ENCODE results near the gene PFKM.

- TF ChIP-seq CTCF (IDR thresholded peaks at IDR 0.05; ENCODE audit: low read depth, low read length, missing input control) (no peak), YY1 (IDR thresholded peaks at IDR 0.05) (no peak), RXRA (IDR thresholded peaks at IDR 0.05) (no peak), RAD21 (IDR thresholded peaks at IDR 0.05) (no peak), TAF1 (conservative IDR thresholded peaks at IDR 0.05) (no peak), NR2F2 (IDR thresholded peaks at IDR 0.05) (no peak)
- TF ChIP-seq, protein P1, sequence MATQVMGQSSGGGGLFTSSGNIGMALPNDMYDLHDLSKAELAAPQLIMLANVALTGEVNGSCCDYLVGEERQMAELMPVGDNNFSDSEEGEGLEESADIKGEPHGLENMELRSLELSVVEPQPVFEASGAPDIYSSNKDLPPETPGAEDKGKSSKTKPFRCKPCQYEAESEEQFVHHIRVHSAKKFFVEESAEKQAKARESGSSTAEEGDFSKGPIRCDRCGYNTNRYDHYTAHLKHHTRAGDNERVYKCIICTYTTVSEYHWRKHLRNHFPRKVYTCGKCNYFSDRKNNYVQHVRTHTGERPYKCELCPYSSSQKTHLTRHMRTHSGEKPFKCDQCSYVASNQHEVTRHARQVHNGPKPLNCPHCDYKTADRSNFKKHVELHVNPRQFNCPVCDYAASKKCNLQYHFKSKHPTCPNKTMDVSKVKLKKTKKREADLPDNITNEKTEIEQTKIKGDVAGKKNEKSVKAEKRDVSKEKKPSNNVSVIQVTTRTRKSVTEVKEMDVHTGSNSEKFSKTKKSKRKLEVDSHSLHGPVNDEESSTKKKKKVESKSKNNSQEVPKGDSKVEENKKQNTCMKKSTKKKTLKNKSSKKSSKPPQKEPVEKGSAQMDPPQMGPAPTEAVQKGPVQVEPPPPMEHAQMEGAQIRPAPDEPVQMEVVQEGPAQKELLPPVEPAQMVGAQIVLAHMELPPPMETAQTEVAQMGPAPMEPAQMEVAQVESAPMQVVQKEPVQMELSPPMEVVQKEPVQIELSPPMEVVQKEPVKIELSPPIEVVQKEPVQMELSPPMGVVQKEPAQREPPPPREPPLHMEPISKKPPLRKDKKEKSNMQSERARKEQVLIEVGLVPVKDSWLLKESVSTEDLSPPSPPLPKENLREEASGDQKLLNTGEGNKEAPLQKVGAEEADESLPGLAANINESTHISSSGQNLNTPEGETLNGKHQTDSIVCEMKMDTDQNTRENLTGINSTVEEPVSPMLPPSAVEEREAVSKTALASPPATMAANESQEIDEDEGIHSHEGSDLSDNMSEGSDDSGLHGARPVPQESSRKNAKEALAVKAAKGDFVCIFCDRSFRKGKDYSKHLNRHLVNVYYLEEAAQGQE (IDR thresholded peaks at IDR 0.05) = no peak
- TF ChIP-seq, protein P2, sequence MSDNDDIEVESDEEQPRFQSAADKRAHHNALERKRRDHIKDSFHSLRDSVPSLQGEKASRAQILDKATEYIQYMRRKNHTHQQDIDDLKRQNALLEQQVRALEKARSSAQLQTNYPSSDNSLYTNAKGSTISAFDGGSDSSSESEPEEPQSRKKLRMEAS (IDR thresholded peaks at IDR 0.05) = no peak
Measured at GRCh38 chr12:48179466-48179865, 60.3 kb downstream of the PFKM start.
